Left lobe of liver (tissue), 2 donors: Measurements from ENCODE around the gene CALHM5. TPM values are rescaled to one million over a fixed set of nuclear protein-coding genes. Genes with fewer than 3 reads are reported as not detected.

Experiments
- ATAC-seq: fragments of 200-7000 bp; cut with Tn5 transposase; one replicate; pipeline ENCODE4 v1.9.1; 2020; ENCODE audit warnings: mild to moderate bottlenecking, moderate library complexity
- DNase-seq: peaks from one replicate; pipeline ENCODE4 v3.0.0-alpha.2; 2020; ENCODE audit warnings: low spot score
- total RNA-seq: library from RNA; stranded (reverse); gene quantifications from one replicate; pipeline ENCODE4 v1.2.1, GENCODE V29; 2021
- donor health status: DM: no; HTN: no; CAD: no; lungs with moderate emphysema.
- donor health status: DM: no; HTN: yes; CAD: no.

CALHM5 gene
- total RNA-seq, 1 donor from 2014 or later = 0.20 TPM

- DNase-seq (no peak), ATAC-seq (no peak)
Observed at GRCh38 chr6:116545651-116546050, 34.2 kb downstream of the CALHM5 start, which contains the start of gene TRAPPC3L. Gene TRAPPC3L (minus strand): TSS chr6:116545684. CDS start chr6:116545514, 170 bp downstream.

- ATAC-seq (no peak), DNase-seq (no peak)
Observed at GRCh38 chr6:116547358-116547757, 35.9 kb downstream of the CALHM5 start.

- no peak for DNase-seq
- ATAC-seq = peak; percentile 87
Observed at GRCh38 chr6:116550796-116551195, 39.4 kb downstream of the CALHM5 start.

GRCh38 chr6:116553451-116553850 lies 42.0 kb downstream of the CALHM5 start, which contains the start of gene CALHM4:
Gene CALHM4 (plus strand): TSS chr6:116553751. CDS start chr6:116553794, 43 bp downstream.
- ATAC-seq (no peak), DNase-seq (no peak)

- DNase-seq = no peak
- ATAC-seq = no peak
Observed at GRCh38 chr6:116556065-116556464, 44.6 kb downstream of the CALHM5 start.

- ATAC-seq (no peak), DNase-seq (no peak)
Observed at GRCh38 chr6:116556814-116557415, 45.5 kb downstream of the CALHM5 start.

- peak; percentile 19 for ATAC-seq
- DNase-seq = no peak
Observed at GRCh38 chr6:116557893-116558292, 46.5 kb downstream of the CALHM5 start.

GRCh38 chr6:116560130-116560529 lies 48.7 kb downstream of the CALHM5 start:
- no peak for DNase-seq

GRCh38 chr6:116561377-116562018 lies 50.1 kb downstream of the CALHM5 start:
- ATAC-seq (peak; percentile 96), DNase-seq (peak; percentile 65)

More at GRCh38 chr6:116560130-116560529, 48.7 kb downstream of the CALHM5 start:
- no peak for ATAC-seq

GRCh38 chr6:116562019-116562403 lies 50.6 kb downstream of the CALHM5 start:
- DNase-seq (no peak), ATAC-seq (no peak)

- ATAC-seq (peak; percentile 33), DNase-seq (no peak)
Observed at GRCh38 chr6:116562614-116563013, 51.2 kb downstream of the CALHM5 start.

- no peak for ATAC-seq
Observed at GRCh38 chr6:116563830-116564229, 52.4 kb downstream of the CALHM5 start.

GRCh38 chr6:116564311-116564710 lies 52.9 kb downstream of the CALHM5 start:
- DNase-seq (no peak), ATAC-seq (no peak)

More at GRCh38 chr6:116563830-116564229, 52.4 kb downstream of the CALHM5 start:
- DNase-seq = no peak

GRCh38 chr6:116564921-116565872 lies 53.8 kb downstream of the CALHM5 start:
- ATAC-seq (peak; percentile 53), DNase-seq (no peak)

- no peak for DNase-seq
- no peak for ATAC-seq
Observed at GRCh38 chr6:116568111-116568510, 56.7 kb downstream of the CALHM5 start.

GRCh38 chr6:116568821-116569755 lies 57.6 kb downstream of the CALHM5 start:
- no peak for DNase-seq
- no peak for ATAC-seq

GRCh38 chr6:116570856-116571682 lies 59.6 kb downstream of the CALHM5 start, which contains the start of gene RWDD1:
Gene RWDD1 (plus strand): TSS chr6:116571504. CDS start chr6:116571583, 79 bp downstream.
- ATAC-seq (peak; percentile 97), DNase-seq (peak; percentile 100)

- ATAC-seq (no peak), DNase-seq (no peak)
Observed at GRCh38 chr6:116571683-116572000, 60.2 kb downstream of the CALHM5 start.

- ATAC-seq = peak; percentile 22
- DNase-seq = no peak
Observed at GRCh38 chr6:116572162-116572561, 60.7 kb downstream of the CALHM5 start.
